H9 (cell line): ENCODE results near the gene CNGB1. TPM values are rescaled to one million over a fixed set of nuclear protein-coding genes. Genes with fewer than 3 reads are reported as not detected.

Experiments used
- DNase-seq: peaks from one replicate; pipeline ENCODE4 v3.0.0-alpha.2; 2017
- H2AFZ ChIP-seq: one replicate; pipeline ENCODE4 v1.6.1; 2013; ENCODE audit warnings: mild to moderate bottlenecking, low read length, control low read depth, moderate library complexity
- H2AK5ac ChIP-seq: 2 replicates; pipeline ENCODE4 v1.6.1; 2013; ENCODE audit warnings: low read length, control low read depth, mixed read lengths; ENCODE audit not compliant: insufficient read length
- H2BK120ac ChIP-seq: one replicate; pipeline ENCODE4 v1.6.1; 2013; ENCODE audit warnings: low read depth, mild to moderate bottlenecking, low read length, control low read depth, inconsistent platforms; ENCODE audit not compliant: poor library complexity, severe bottlenecking
- H2BK12ac ChIP-seq: 2 replicates; pipeline ENCODE4 v1.6.1; 2013; ENCODE audit warnings: low read length, control low read depth, mixed read lengths, low read depth; ENCODE audit not compliant: insufficient read length
- H2BK15ac ChIP-seq: 2 replicates; pipeline ENCODE4 v1.6.1; 2013; ENCODE audit warnings: low read depth, low read length, control low read depth
- H2BK20ac ChIP-seq: one replicate; pipeline ENCODE4 v1.6.1; 2013; ENCODE audit warnings: low read depth, mild to moderate bottlenecking, low read length, control low read depth, inconsistent platforms; ENCODE audit not compliant: poor library complexity, severe bottlenecking
- H2BK5ac ChIP-seq: 2 replicates; pipeline ENCODE4 v1.6.1; 2013; ENCODE audit warnings: low read length, control low read depth, mixed read lengths; ENCODE audit not compliant: insufficient read length
- H3K14ac ChIP-seq: 2 replicates; pipeline ENCODE4 v1.6.1; 2013; ENCODE audit warnings: low read length, control low read depth; ENCODE audit not compliant: insufficient read depth
- H3K18ac ChIP-seq: 2 replicates; pipeline ENCODE4 v1.6.1; 2013; ENCODE audit warnings: low read depth, mild to moderate bottlenecking, mixed read lengths, low read length, control low read depth; ENCODE audit not compliant: insufficient read length
- H3K23ac ChIP-seq: 2 replicates; pipeline ENCODE4 v1.6.1; 2013; ENCODE audit warnings: low read length, control low read depth, mixed read lengths, low read depth; ENCODE audit not compliant: insufficient read length
- H3K23me2 ChIP-seq: 2 replicates; pipeline ENCODE4 v1.6.1; 2013; ENCODE audit warnings: low read depth, mild to moderate bottlenecking, mixed read lengths, low read length, control low read depth; ENCODE audit not compliant: insufficient read length, poor library complexity, severe bottlenecking
- H3K27ac ChIP-seq: 2 replicates; pipeline ENCODE4 v1.5.1; 2013; ENCODE audit warnings: low read length, control low read depth, mixed read lengths, low read depth; ENCODE audit not compliant: insufficient read length
- H3K27me3 ChIP-seq: 2 replicates; pipeline ENCODE4 v1.6.1; 2013; ENCODE audit warnings: low read length, control low read depth, inconsistent platforms; ENCODE audit not compliant: insufficient read depth
- H3K4ac ChIP-seq: 2 replicates; pipeline ENCODE4 v1.6.1; 2013; ENCODE audit warnings: low read depth, mild to moderate bottlenecking, control low read depth, inconsistent platforms, low read length, moderate library complexity
- H3K4me1 ChIP-seq: 2 replicates; pipeline ENCODE4 v1.6.1; 2013; ENCODE audit warnings: low read length, control low read depth, inconsistent platforms; ENCODE audit not compliant: insufficient read depth
- H3K4me2 ChIP-seq: 2 replicates; pipeline ENCODE4 v1.6.1; 2013; ENCODE audit warnings: low read length, control low read depth, mixed read lengths; ENCODE audit not compliant: insufficient read length, insufficient read depth
- H3K56ac ChIP-seq: 2 replicates; pipeline ENCODE4 v1.6.1; 2013; ENCODE audit warnings: low read depth, mild to moderate bottlenecking, mixed read lengths, low read length, control low read depth; ENCODE audit not compliant: insufficient read length
- H3K79me1 ChIP-seq: 2 replicates; pipeline ENCODE4 v1.6.1; 2013; ENCODE audit warnings: low read depth, mild to moderate bottlenecking, moderate library complexity, low read length, control low read depth, inconsistent platforms; ENCODE audit not compliant: insufficient read depth, poor library complexity, severe bottlenecking
- H3K79me2 ChIP-seq: 2 replicates; pipeline ENCODE4 v1.6.1; 2013; ENCODE audit warnings: low read length, control low read depth, inconsistent platforms; ENCODE audit not compliant: insufficient read depth
- H3K9ac ChIP-seq: 2 replicates; pipeline ENCODE4 v1.6.1; 2013; ENCODE audit warnings: low read length, control low read depth, mixed read lengths; ENCODE audit not compliant: insufficient read length; ENCODE audit errors: extremely low read depth
- H3K9me3 ChIP-seq: one replicate; pipeline ENCODE4 v1.6.1; 2013; ENCODE audit warnings: low read depth, low read length, inconsistent platforms; ENCODE audit not compliant: control insufficient read depth
- H3T11ph ChIP-seq: one replicate; pipeline ENCODE4 v1.6.1; 2013; ENCODE audit warnings: mild to moderate bottlenecking, low read length, control low read depth, inconsistent platforms
- H4K20me1 ChIP-seq: one replicate; pipeline ENCODE4 v1.6.1; 2013; ENCODE audit not compliant: control insufficient read depth, insufficient read length, insufficient read depth
- H4K5ac ChIP-seq: 2 replicates; pipeline ENCODE4 v1.6.1; 2013; ENCODE audit warnings: low read depth, mild to moderate bottlenecking, mixed read lengths, low read length, control low read depth; ENCODE audit not compliant: insufficient read length
- H4K8ac ChIP-seq: replicated peaks from 2 replicates; pipeline ENCODE4 v1.6.1; 2013; ENCODE audit warnings: low read length, control low read depth, mixed read lengths, low read depth; ENCODE audit not compliant: insufficient read length
- H4K91ac ChIP-seq: 2 replicates; pipeline ENCODE4 v1.6.1; 2013; ENCODE audit warnings: low read depth, mild to moderate bottlenecking, moderate library complexity, mixed read lengths, low read length, control low read depth; ENCODE audit not compliant: insufficient read length
- H3K27ac Mint-ChIP-seq, 3 experiments: 2 replicates in 2 of 3; 3 replicates in 1 of 3; pipeline ENCODE4 v1.8.0; 2020 to 2021; ENCODE audit warnings: mixed read lengths in 3 of 3, mild to moderate bottlenecking in 1 of 3, moderate library complexity in 1 of 3
- H3K27me3 Mint-ChIP-seq: 2 replicates; pipeline ENCODE4 v1.8.0; 2021; ENCODE audit warnings: low read depth, mild to moderate bottlenecking, moderate library complexity, mixed read lengths
- H3K36me3 Mint-ChIP-seq, 3 experiments: 2 replicates in 2 of 3; 3 replicates in 1 of 3; pipeline ENCODE4 v1.8.0; 2020 to 2021; ENCODE audit warnings: low read depth in 3 of 3, mixed read lengths in 3 of 3; ENCODE audit not compliant: insufficient read depth in 1 of 3
- H3K4me1 Mint-ChIP-seq, 2 experiments: 2 replicates each; pipeline ENCODE4 v1.8.0; 2020; ENCODE audit warnings: mixed read lengths in 2 of 2
- H3K4me3 Mint-ChIP-seq, 2 experiments: 2 replicates in 1 of 2; 3 replicates in 1 of 2; pipeline ENCODE4 v1.8.0; 2020 to 2021; ENCODE audit warnings: mild to moderate bottlenecking in 2 of 2, mixed read lengths in 2 of 2, moderate library complexity in 1 of 2
- H3K9me3 Mint-ChIP-seq, 2 experiments: 2 replicates in 1 of 2; 3 replicates in 1 of 2; pipeline ENCODE4 v1.8.0; 2020; ENCODE audit warnings: mild to moderate bottlenecking in 2 of 2, mixed read lengths in 2 of 2, moderate library complexity in 1 of 2
- WGBS: extraction: QIAGEN DNeasy Blood & Tissue Kit; methylation state at CpG from one replicate; pipeline ENCODE4 v1.1.7; 2013; ENCODE audit warnings: missing lambda C conversion rate, low lambda C conversion rate, mixed read lengths; ENCODE audit not compliant: insufficient read length; ENCODE audit errors: extremely low coverage; 5-methylcytosine and 5-hydroxymethylcytosine counted together
- total RNA-seq: library from RNA; stranded (reverse); gene quantifications from 2 replicates; pipeline ENCODE4 v1.2.1, GENCODE V29; 2021
- TF ChIP-seq, protein P1 (sequence below): fragments of 200-600 bp; sonication (generic); conservative IDR thresholded peaks from 3 replicates; pipeline ENCODE4 v1.8.0; 2021; ENCODE audit warnings: antibody characterized with exemption, mild to moderate bottlenecking

CNGB1 gene
- total RNA-seq, 1 experiment from 2014 or later = not detected

DNA sequence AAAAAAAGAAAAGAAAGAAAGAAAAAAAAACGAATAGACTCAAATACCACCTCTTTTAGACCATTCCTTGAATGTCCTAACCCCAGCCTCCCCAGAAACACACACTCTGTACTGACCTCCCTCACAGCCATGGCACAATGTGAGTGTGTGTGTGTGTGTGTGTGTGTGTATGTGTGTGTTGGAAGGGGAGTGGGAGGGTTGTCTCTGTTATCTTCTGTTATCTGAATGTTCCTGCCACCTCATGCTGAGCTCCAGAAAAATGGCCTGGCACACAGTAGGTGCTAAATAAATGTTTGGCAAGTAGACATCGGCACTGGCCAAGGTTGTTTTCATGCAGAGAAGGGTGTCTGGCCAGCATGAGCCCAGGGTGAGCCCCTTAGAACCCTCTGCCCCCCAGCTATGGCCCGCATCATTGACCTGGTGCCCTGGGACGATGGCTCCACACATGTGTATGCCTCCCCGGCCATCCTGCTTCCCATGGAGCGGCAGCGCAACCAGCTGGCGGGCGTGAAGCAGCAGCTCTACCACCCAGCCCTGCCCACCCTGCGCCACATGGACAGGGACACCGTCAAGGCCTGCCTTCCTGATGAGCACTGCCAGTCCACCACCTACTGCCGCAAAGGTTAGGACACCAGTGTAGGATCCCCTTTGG lies 6.6 kb upstream of the CNGB1 start:
- Histone ChIP-seq H3K27ac (no peak overlapping the region), H4K20me1 (no peaks in the 10 kb centered on the region)

More for the DNA sequence above, 6.6 kb upstream of the CNGB1 start:
- H2BK20ac ChIP-seq = no peak overlapping the region
- Mint-ChIP-seq H3K4me1 (peaks cover 3 to 7% of the 10 kb centered on the region in 2 experiments), H3K9me3 (no peaks in the 10 kb centered on the region), H3K36me3 (no peaks in the 10 kb centered on the region), H3K27ac (no peak overlapping the region), H3K27me3 (peaks cover 2% of the 10 kb centered on the region), H3K4me3 (no peak overlapping the region)
- no peak overlapping the region for H3K23ac ChIP-seq
- H3K56ac ChIP-seq = no peak overlapping the region
- no peak overlapping the region for H3K14ac ChIP-seq
- H4K5ac ChIP-seq = no peak overlapping the region
- H3K23me2 ChIP-seq = no peaks in the 10 kb centered on the region
- H2BK5ac ChIP-seq = no peak overlapping the region
- H3K4ac ChIP-seq = no peak overlapping the region
- no peak overlapping the region for H2BK12ac ChIP-seq
- TF ChIP-seq, protein P1, sequence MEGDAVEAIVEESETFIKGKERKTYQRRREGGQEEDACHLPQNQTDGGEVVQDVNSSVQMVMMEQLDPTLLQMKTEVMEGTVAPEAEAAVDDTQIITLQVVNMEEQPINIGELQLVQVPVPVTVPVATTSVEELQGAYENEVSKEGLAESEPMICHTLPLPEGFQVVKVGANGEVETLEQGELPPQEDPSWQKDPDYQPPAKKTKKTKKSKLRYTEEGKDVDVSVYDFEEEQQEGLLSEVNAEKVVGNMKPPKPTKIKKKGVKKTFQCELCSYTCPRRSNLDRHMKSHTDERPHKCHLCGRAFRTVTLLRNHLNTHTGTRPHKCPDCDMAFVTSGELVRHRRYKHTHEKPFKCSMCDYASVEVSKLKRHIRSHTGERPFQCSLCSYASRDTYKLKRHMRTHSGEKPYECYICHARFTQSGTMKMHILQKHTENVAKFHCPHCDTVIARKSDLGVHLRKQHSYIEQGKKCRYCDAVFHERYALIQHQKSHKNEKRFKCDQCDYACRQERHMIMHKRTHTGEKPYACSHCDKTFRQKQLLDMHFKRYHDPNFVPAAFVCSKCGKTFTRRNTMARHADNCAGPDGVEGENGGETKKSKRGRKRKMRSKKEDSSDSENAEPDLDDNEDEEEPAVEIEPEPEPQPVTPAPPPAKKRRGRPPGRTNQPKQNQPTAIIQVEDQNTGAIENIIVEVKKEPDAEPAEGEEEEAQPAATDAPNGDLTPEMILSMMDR = peak; percentile 54
- H3T11ph ChIP-seq = no peak overlapping the region
- no peak for DNase-seq
- H3K4me2 ChIP-seq = no peak overlapping the region
- H2AK5ac ChIP-seq = no peak overlapping the region
- H3K18ac ChIP-seq = no peak overlapping the region
- H3K4me1 ChIP-seq = no peaks in the 10 kb centered on the region
- no peak overlapping the region for H3K9ac ChIP-seq
- no peak overlapping the region for H4K8ac ChIP-seq
- H2BK15ac ChIP-seq = no peak overlapping the region
- H3K9me3 ChIP-seq = no peaks in the 10 kb centered on the region
- no CpG with 5 or more reads among the region's 12 CpGs for WGBS
- no peak overlapping the region for H2AFZ ChIP-seq
- no peaks in the 10 kb centered on the region for H3K79me2 ChIP-seq
- no peak overlapping the region for H2BK120ac ChIP-seq
- H3K27me3 ChIP-seq = no peaks in the 10 kb centered on the region
- no peak overlapping the region for H4K91ac ChIP-seq
- H3K79me1 ChIP-seq = no peaks in the 10 kb centered on the region
